Left ventricle myocardium inferior (tissue), 1 donor: ENCODE data around the gene C1QTNF12. TPM values are rescaled to one million over a fixed set of nuclear protein-coding genes. Genes with fewer than 3 reads are reported as not detected.

Experiments
- DNase-seq: peaks from one replicate; pipeline ENCODE4 v3.0.0-alpha.2; 2020
- H3K27ac ChIP-seq: fragments of 200-600 bp; replicated peaks from 2 replicates; pipeline ENCODE4 v1.8.0; 2021
- H3K27me3 ChIP-seq: fragments of 200-600 bp; 2 replicates; pipeline ENCODE4 v1.8.0; 2021; ENCODE audit warnings: low read depth
- H3K36me3 ChIP-seq: fragments of 200-600 bp; 2 replicates; pipeline ENCODE4 v1.8.0; 2021
- H3K4me1 ChIP-seq: fragments of 200-600 bp; 2 replicates; pipeline ENCODE4 v1.8.0; 2021
- H3K4me3 ChIP-seq: fragments of 200-600 bp; 2 replicates; pipeline ENCODE4 v1.8.0; 2021; ENCODE audit warnings: mild to moderate bottlenecking, moderate library complexity
- H3K9me3 ChIP-seq: fragments of 200-600 bp; replicated peaks from 2 replicates; pipeline ENCODE4 v1.8.0; 2021
- CTCF ChIP-seq: fragments of 200-600 bp; IDR thresholded peaks from 2 replicates; pipeline ENCODE4 v1.8.0; 2021; ENCODE audit warnings: antibody characterized with exemption, mild to moderate bottlenecking, borderline replicate concordance
- intact Hi-C: fragments of 100-400 bp; cut with micrococcal nuclease; formaldehyde crosslinking; loops from one replicate; pipeline ENCODE4 v1.11.0; 2022
- total RNA-seq: library from RNA; stranded (reverse); fragmentation: NEBNext Ultra II Directional; extraction: Animal tissue kit (Norgen Biotek cat#: 25700); gene quantifications from one replicate; pipeline ENCODE4 v1.2.1, GENCODE V29; 2021
- donor health status: DM: no; HTN: yes; CAD: no; lungs with severe emphysema.

Gene C1QTNF12
- total RNA-seq, 1 donor from 2014 or later: 0.55 TPM

GRCh38 chr1:1222575-1223225 lies 23.8 kb downstream of the C1QTNF12 start:
- no peak overlapping the region for H3K4me3 ChIP-seq
- H3K27me3 ChIP-seq: no peaks in the 10 kb centered on the region
- H3K27ac ChIP-seq: no peak overlapping the region
- H3K4me1 ChIP-seq: peaks cover 22% of the 10 kb centered on the region
- DNase-seq: no peak
- H3K36me3 ChIP-seq: peaks cover 94% of the 10 kb centered on the region
- no peaks in the 10 kb centered on the region for H3K9me3 ChIP-seq
- no peak for TF ChIP-seq CTCF
- intact Hi-C loops: no loop called here

GRCh38 chr1:1221887-1222574 lies 24.5 kb downstream of the C1QTNF12 start:
- TF ChIP-seq CTCF: no peak
- H3K27me3 ChIP-seq: no peaks in the 10 kb centered on the region
- no peak overlapping the region for H3K4me3 ChIP-seq
- H3K36me3 ChIP-seq: peaks cover 94% of the 10 kb centered on the region
- intact Hi-C loops: no loop called here
- no peaks in the 10 kb centered on the region for H3K9me3 ChIP-seq
- no peak overlapping the region for H3K27ac ChIP-seq
- H3K4me1 ChIP-seq: peaks cover 29% of the 10 kb centered on the region
- DNase-seq: no peak

- Histone ChIP-seq H3K27ac (no peak overlapping the region), H3K4me1 (peaks cover 34% of the 10 kb centered on the region), H3K4me3 (no peak overlapping the region), H3K9me3 (no peaks in the 10 kb centered on the region), H3K27me3 (no peaks in the 10 kb centered on the region), H3K36me3 (peaks cover 87% of the 10 kb centered on the region)
- intact Hi-C loops: no loop called here
- no peak for DNase-seq
- no peak for TF ChIP-seq CTCF
Observed at GRCh38 chr1:1220197-1220596, 26.3 kb downstream of the C1QTNF12 start.

GRCh38 chr1:1219341-1219740 lies 27.2 kb downstream of the C1QTNF12 start:
- DNase-seq: no peak
- Histone ChIP-seq H3K4me3 (no peak overlapping the region), H3K27me3 (no peaks in the 10 kb centered on the region), H3K27ac (no peak overlapping the region), H3K9me3 (no peaks in the 10 kb centered on the region), H3K4me1 (peaks cover 38% of the 10 kb centered on the region), H3K36me3 (peaks cover 78% of the 10 kb centered on the region)
- intact Hi-C loops: no loop called here
- no peak for TF ChIP-seq CTCF

GRCh38 chr1:1218524-1219200 lies 27.9 kb downstream of the C1QTNF12 start:
- Histone ChIP-seq H3K9me3 (no peaks in the 10 kb centered on the region), H3K27ac (peak overlapping the region; percentile 71), H3K27me3 (no peaks in the 10 kb centered on the region), H3K36me3 (peaks cover 71% of the 10 kb centered on the region), H3K4me3 (peak overlapping the region; percentile 21), H3K4me1 (peaks cover 45% of the 10 kb centered on the region)
- intact Hi-C loops: no loop called here
- no peak for DNase-seq
- no peak for TF ChIP-seq CTCF
